AG09319 (cell line): ENCODE data around the gene GRAMD2A.

Experiments used
- DNase-seq: peaks from one replicate; pipeline ENCODE4 v3.0.0-alpha.2; 2010; ENCODE audit warnings: low read depth; ENCODE audit errors: extremely low read depth
- CTCF ChIP-seq: IDR thresholded peaks from 2 replicates; pipeline ENCODE4 v1.5.1; 2011; ENCODE audit warnings: low read depth, mild to moderate bottlenecking, inconsistent platforms, low read length, moderate library complexity

Gene GRAMD2A

GRCh38 chr15:72131922-72132321 is 65.7 kb downstream of the GRAMD2A start:
- TF ChIP-seq CTCF, result no peak
- DNase-seq, result no peak

DNA sequence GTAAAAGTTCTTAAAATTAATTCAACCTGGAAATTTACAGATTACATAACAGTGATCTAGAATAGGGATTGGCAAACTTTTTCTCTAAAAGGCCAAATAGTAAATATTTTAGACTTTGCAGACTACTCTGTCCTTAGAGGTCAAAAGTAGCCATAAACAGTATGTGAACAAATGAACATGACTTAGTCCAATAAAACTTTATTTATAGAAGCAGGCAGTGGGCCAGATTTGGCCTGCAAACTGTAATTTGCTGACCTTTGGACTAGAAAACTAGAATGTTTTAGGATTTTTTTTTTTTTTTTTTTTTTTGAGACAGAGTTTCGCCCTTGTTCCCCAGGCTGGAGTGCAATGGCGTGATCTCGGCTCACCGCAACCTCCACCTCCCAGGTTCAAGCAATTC is 67.3 kb downstream of the GRAMD2A start:
- no peak for TF ChIP-seq CTCF
- DNase-seq, result no peak

DNA sequence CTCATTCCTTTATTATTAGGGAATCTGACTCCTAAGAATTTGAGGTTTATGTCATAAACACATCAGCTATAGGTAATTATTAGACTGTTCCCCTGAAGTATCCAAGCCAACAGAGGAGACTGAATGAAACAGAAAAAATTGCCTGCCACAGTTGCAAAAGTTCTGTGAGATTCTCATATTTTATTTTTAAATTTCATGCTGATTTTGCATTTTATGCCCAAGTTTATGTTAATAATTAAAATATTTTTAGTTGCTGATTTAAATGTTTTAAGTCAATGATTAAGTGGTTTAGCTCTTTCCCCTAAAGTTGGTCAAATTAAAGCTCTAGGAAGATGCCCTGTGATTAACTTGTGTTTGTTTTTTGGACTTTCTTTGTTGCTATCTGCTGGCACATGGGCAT is 69.2 kb downstream of the GRAMD2A start:
- TF ChIP-seq CTCF, result no peak
- DNase-seq, result no peak

GRCh38 chr15:72127724-72128322 is 69.8 kb downstream of the GRAMD2A start:
- no peak for DNase-seq
- TF ChIP-seq CTCF, result no peak

DNA sequence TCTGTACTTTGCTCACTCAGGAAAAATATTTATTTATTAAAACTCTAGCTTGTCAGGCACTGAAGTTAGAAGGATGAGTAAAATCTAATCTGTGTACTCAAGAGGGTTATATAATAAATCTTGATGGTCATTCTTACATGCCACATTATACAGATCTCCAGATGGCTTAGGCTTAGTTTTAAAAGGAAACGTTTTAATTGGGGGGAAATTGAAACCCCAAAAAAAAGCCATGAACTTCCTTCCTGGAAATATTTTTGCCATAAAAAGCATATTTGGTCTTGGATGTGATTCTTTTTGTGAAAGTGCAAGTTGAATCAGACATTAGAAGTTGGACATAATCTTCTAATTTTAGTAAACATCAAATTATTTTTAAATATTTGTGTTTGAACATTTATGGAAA is 73.4 kb downstream of the GRAMD2A start:
- DNase-seq, result no peak
- no peak for TF ChIP-seq CTCF

DNA sequence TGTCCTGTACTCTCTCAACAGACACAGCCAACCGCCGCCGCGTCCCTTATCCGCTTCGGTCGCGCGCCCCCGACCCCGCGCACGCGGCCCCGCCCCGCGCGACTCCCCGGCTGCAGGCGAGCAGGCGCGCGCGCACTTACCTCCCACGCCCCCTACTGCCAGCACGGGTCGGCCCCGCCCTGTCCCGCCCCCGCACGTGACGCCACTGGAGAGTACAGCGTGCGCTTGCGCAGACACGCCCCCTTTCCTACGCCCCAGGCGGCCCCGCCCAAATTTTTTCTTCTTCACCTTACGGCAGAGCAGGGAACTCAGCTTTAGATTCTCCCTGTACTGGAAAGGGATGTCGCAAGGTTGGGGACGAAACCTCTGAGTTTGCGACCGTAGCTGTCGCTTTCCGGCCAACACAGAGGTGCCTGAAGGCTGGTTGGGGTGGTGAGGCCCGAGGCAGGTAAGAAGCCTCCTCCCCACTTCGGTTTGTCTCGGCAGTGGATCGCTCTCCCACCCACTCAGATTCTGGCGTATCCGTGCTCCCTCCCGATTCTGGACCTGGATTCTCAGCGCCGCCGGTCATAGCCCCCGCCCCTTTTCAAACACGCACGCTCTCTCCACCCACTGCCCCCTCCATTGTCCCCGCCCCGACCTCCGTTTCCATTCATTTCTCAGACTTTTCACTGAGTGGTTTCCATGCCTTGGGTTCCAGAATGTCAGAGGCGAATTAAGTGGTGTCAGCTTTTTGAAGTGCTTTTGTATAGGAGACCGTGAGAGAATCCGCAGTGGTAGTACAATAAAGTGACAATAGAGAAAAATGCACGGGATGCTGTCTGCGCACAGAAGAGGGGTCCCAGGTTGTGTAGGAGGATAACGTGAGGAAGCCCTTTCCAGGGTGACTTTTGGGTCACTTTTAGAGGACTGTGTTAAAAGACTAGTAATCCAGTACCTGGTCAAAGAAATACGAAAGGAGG is 79.3 kb downstream of the GRAMD2A start, which contains the start of the genes MYO9A and SENP8:
Gene MYO9A, minus strand, starts transcription at position 134 of the 962 bp plus-strand sequence. CDS start 71,587 bp downstream, outside the sequence.
Gene SENP8, plus strand, starts transcription at position 387 of the 962 bp plus-strand sequence. CDS start 21,221 bp downstream, outside the sequence.
- DNase-seq, result peak; percentile 96
- TF ChIP-seq CTCF, result no peak; the same call in none of the 2 replicates
